HepG2 (cell line): Measurements from ENCODE around the gene PPP1R16B. TPM values are rescaled to one million over a fixed set of nuclear protein-coding genes. Genes with fewer than 3 reads are reported as not detected.
A peak's percentile ranks its signal among the peaks of the same experiment; 100 is the strongest.

ENCODE experiments used
- KDM1A ChIP-seq: IDR thresholded peaks from 2 replicates; pipeline ENCODE4 v1.6.1; 2016; ENCODE audit warnings: missing compliant biosample characterization
- KLF6 ChIP-seq: IDR thresholded peaks from 2 replicates; pipeline ENCODE4 v1.8.0; 2016; ENCODE audit warnings: missing biosample characterization, missing genetic modification reagents
- MXD4 ChIP-seq: IDR thresholded peaks from 2 replicates; pipeline ENCODE4 v1.6.1; 2016; ENCODE audit warnings: mild to moderate bottlenecking, missing biosample characterization, missing genetic modification reagents
- SIN3A ChIP-seq: IDR thresholded peaks from 2 replicates; pipeline ENCODE4 v1.6.1; 2011; ENCODE audit warnings: low read depth, mild to moderate bottlenecking, control low read depth, low read length, borderline replicate concordance
- SPEN ChIP-seq: sonication (generic); formaldehyde crosslinking; IDR thresholded peaks from 2 replicates; pipeline ENCODE4 v1.5.1; 2020; ENCODE audit warnings: low read depth, mild to moderate bottlenecking, missing genetic modification reagents
- TEAD3 ChIP-seq: optimal IDR thresholded peaks from 2 replicates; pipeline ENCODE3; 2016; ENCODE audit warnings: borderline replicate concordance
- ZNF232 ChIP-seq: sonication (generic); formaldehyde crosslinking; IDR thresholded peaks from 2 replicates; pipeline ENCODE4 v1.4.0; 2020; ENCODE audit warnings: missing genetic modification reagents, borderline replicate concordance
- ZNF598 ChIP-seq: sonication (generic); formaldehyde crosslinking; IDR thresholded peaks from 2 replicates; pipeline ENCODE4 v1.5.1; 2020; ENCODE audit warnings: mild to moderate bottlenecking, missing genetic modification reagents, borderline replicate concordance
- ZNF746 ChIP-seq: sonication (generic); formaldehyde crosslinking; IDR thresholded peaks from 2 replicates; pipeline ENCODE4 v1.8.0; 2022; ENCODE audit warnings: mild to moderate bottlenecking, missing genetic modification reagents
- ZNF766 ChIP-seq: sonication (generic); formaldehyde crosslinking; IDR thresholded peaks from 2 replicates; pipeline ENCODE4 v1.5.0; 2020; ENCODE audit warnings: missing genetic modification reagents, borderline replicate concordance
- ZNF784 ChIP-seq: sonication (generic); formaldehyde crosslinking; IDR thresholded peaks from 2 replicates; pipeline ENCODE4 v1.5.1; 2020; ENCODE audit warnings: missing genetic modification reagents, mild to moderate bottlenecking, borderline replicate concordance
- polyA plus RNA-seq, 8 experiments: library from polyadenylated mRNA; depleted of rRNA in 3 of 8; stranded (reverse) in 7 of 8; unstranded in 1 of 8; fragments of >200 nt; fragmentation: Illumina TruSeq in 4 of 8; extraction: Trizol in 4 of 8; gene quantifications; 2 replicates each; pipeline versions ENCODE4 v1.2.1 to v1.2.3, GENCODE V29; 2011 to 2016; ENCODE audit warnings: low read depth in 4 of 8, missing spikeins in 1 of 8, mixed read lengths in 1 of 8; ENCODE audit not compliant: insufficient read depth in 1 of 8
- total RNA-seq, 5 experiments: library from RNA; depleted of rRNA; stranded (reverse); fragments of >200 nt; fragmentation: Illumina TruSeq; extraction: Trizol; gene quantifications; 2 replicates each; pipeline ENCODE4 v1.2.3, GENCODE V29; 2016; ENCODE audit warnings: low read depth in 1 of 5
- TF ChIP-seq, protein P1 (sequence below): sonication (generic); formaldehyde crosslinking; conservative IDR thresholded peaks from 2 replicates; pipeline ENCODE4 v1.4.0; 2020; ENCODE audit warnings: mild to moderate bottlenecking, missing genetic modification reagents, moderate library complexity
- TF ChIP-seq, protein P2 (sequence below): sonication (generic); formaldehyde crosslinking; IDR thresholded peaks from 2 replicates; pipeline ENCODE4 v1.9.0; 2021; ENCODE audit warnings: mild to moderate bottlenecking, missing genetic modification reagents
- TF ChIP-seq, protein P3 (sequence below): sonication (generic); formaldehyde crosslinking; IDR thresholded peaks from 2 replicates; pipeline ENCODE4 v1.5.0; 2020; ENCODE audit warnings: missing genetic modification reagents
- TF ChIP-seq, protein P4 (sequence below): sonication (generic); formaldehyde crosslinking; IDR thresholded peaks from 2 replicates; pipeline ENCODE4 v1.4.0; 2020; ENCODE audit warnings: missing genetic modification reagents

The PPP1R16B gene
- total and polyA plus RNA-seq, 2 of the 13 experiments (the other 11 are each of a cell fraction or from before 2014, with no cell fraction given), result 0.02 to 0.11 TPM

GRCh38 chr20:38825901-38826625 is 20.6 kb downstream of the PPP1R16B start (continued):
- TF ChIP-seq ZNF746 (CRISPR knock-in tag) (no peak), MXD4 (CRISPR knock-in tag) (peak; percentile 65; the same call in 1 of the 2 replicates), KDM1A (CRISPR knock-in tag) (peak; percentile 38; the same call in 1 of the 2 replicates), SPEN (peak; percentile 66; the same call in 1 of the 2 replicates), ZNF232 (CRISPR knock-in tag) (peak; percentile 90), ZNF784 (CRISPR knock-in tag) (0 out of 2 replicates have a peak, but pooled peaks have one; percentile 51), KLF6 (CRISPR knock-in tag) (0 out of 2 replicates have a peak, but pooled peaks have one; percentile 69), SIN3A (no peak), ZNF598 (CRISPR knock-in tag) (0 out of 2 replicates have a peak, but pooled peaks have one; percentile 68), ZNF766 (CRISPR knock-in tag) (peak; percentile 62; the same call in 1 of the 2 replicates), TEAD3 (CRISPR knock-in tag) (peak; percentile 67)
- TF ChIP-seq, protein P1, sequence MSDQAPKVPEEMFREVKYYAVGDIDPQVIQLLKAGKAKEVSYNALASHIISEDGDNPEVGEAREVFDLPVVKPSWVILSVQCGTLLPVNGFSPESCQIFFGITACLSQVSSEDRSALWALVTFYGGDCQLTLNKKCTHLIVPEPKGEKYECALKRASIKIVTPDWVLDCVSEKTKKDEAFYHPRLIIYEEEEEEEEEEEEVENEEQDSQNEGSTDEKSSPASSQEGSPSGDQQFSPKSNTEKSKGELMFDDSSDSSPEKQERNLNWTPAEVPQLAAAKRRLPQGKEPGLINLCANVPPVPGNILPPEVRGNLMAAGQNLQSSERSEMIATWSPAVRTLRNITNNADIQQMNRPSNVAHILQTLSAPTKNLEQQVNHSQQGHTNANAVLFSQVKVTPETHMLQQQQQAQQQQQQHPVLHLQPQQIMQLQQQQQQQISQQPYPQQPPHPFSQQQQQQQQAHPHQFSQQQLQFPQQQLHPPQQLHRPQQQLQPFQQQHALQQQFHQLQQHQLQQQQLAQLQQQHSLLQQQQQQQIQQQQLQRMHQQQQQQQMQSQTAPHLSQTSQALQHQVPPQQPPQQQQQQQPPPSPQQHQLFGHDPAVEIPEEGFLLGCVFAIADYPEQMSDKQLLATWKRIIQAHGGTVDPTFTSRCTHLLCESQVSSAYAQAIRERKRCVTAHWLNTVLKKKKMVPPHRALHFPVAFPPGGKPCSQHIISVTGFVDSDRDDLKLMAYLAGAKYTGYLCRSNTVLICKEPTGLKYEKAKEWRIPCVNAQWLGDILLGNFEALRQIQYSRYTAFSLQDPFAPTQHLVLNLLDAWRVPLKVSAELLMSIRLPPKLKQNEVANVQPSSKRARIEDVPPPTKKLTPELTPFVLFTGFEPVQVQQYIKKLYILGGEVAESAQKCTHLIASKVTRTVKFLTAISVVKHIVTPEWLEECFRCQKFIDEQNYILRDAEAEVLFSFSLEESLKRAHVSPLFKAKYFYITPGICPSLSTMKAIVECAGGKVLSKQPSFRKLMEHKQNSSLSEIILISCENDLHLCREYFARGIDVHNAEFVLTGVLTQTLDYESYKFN (CRISPR knock-in tag), result peak; percentile 83
- TF ChIP-seq, protein P2, sequence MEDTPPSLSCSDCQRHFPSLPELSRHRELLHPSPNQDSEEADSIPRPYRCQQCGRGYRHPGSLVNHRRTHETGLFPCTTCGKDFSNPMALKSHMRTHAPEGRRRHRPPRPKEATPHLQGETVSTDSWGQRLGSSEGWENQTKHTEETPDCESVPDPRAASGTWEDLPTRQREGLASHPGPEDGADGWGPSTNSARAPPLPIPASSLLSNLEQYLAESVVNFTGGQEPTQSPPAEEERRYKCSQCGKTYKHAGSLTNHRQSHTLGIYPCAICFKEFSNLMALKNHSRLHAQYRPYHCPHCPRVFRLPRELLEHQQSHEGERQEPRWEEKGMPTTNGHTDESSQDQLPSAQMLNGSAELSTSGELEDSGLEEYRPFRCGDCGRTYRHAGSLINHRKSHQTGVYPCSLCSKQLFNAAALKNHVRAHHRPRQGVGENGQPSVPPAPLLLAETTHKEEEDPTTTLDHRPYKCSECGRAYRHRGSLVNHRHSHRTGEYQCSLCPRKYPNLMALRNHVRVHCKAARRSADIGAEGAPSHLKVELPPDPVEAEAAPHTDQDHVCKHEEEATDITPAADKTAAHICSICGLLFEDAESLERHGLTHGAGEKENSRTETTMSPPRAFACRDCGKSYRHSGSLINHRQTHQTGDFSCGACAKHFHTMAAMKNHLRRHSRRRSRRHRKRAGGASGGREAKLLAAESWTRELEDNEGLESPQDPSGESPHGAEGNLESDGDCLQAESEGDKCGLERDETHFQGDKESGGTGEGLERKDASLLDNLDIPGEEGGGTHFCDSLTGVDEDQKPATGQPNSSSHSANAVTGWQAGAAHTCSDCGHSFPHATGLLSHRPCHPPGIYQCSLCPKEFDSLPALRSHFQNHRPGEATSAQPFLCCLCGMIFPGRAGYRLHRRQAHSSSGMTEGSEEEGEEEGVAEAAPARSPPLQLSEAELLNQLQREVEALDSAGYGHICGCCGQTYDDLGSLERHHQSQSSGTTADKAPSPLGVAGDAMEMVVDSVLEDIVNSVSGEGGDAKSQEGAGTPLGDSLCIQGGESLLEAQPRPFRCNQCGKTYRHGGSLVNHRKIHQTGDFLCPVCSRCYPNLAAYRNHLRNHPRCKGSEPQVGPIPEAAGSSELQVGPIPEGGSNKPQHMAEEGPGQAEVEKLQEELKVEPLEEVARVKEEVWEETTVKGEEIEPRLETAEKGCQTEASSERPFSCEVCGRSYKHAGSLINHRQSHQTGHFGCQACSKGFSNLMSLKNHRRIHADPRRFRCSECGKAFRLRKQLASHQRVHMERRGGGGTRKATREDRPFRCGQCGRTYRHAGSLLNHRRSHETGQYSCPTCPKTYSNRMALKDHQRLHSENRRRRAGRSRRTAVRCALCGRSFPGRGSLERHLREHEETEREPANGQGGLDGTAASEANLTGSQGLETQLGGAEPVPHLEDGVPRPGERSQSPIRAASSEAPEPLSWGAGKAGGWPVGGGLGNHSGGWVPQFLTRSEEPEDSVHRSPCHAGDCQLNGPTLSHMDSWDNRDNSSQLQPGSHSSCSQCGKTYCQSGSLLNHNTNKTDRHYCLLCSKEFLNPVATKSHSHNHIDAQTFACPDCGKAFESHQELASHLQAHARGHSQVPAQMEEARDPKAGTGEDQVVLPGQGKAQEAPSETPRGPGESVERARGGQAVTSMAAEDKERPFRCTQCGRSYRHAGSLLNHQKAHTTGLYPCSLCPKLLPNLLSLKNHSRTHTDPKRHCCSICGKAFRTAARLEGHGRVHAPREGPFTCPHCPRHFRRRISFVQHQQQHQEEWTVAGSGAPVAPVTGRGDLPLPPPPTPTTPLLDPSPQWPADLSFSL (CRISPR knock-in tag), result peak; percentile 31; the same call in 1 of the 2 replicates
- TF ChIP-seq, protein P3, sequence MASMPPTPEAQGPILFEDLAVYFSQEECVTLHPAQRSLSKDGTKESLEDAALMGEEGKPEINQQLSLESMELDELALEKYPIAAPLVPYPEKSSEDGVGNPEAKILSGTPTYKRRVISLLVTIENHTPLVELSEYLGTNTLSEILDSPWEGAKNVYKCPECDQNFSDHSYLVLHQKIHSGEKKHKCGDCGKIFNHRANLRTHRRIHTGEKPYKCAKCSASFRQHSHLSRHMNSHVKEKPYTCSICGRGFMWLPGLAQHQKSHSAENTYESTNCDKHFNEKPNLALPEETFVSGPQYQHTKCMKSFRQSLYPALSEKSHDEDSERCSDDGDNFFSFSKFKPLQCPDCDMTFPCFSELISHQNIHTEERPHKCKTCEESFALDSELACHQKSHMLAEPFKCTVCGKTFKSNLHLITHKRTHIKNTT, result no peak
- TF ChIP-seq, protein P4, sequence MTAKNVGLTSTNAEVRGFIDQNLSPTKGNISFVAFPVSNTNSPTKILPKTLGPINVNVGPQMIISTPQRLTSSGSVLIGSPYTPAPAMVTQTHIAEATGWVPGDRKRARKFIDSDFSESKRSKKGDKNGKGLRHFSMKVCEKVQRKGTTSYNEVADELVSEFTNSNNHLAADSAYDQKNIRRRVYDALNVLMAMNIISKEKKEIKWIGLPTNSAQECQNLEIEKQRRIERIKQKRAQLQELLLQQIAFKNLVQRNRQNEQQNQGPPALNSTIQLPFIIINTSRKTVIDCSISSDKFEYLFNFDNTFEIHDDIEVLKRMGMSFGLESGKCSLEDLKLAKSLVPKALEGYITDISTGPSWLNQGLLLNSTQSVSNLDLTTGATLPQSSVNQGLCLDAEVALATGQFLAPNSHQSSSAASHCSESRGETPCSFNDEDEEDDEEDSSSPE (CRISPR knock-in tag), result no peak
